ENCODE measurements around the gene ABHD5. TPM values are rescaled to one million over a fixed set of nuclear protein-coding genes. Genes with fewer than 3 reads are reported as not detected.
A peak's percentile ranks its signal among the peaks of the same experiment; 100 is the strongest.
"Not testable (repeated sequence)": the region's sequence is repeated elsewhere in the genome, so short reads cannot be mapped to it uniquely, and the experiment has no call there.

Gene ABHD5
- total RNA-seq, 4 donors from 2014 or later, result 18.6 to 43.7 (median 33.7) TPM

DNA sequence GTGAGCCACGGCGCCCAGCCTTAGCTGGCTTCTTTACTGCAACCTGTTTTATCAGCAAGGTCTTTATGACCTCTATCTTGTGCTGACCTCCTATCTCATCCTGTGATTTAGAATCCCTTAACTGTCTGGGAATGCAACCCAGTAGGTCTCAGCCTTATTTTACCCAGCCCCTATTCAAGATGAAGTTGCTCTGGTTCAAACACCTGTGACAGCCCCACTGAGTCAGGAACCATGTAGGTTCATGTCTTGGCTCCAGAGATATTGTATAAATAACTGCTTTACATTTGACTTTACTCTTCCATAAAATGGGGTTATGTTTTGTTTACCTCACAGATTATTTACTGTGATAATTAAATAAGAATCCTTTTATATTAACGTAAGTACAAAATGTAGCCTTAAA is 41.8 kb upstream of the ABHD5 start:
- intact Hi-C loops (cut with DNase I; ENCODE audit: low total_unique reads) (no loop called here), in situ Hi-C loops (cut with MboI; ENCODE audit: low sequenced_read_pairs in 4 of 4) (no loop called here)
- no peaks in the 10 kb centered on the region for H3K9me3 ChIP-seq
- H3K4me3 ChIP-seq, result no peak overlapping the region
- H3K36me3 ChIP-seq, result no peaks in the 10 kb centered on the region
- H3K27me3 ChIP-seq, result no peaks in the 10 kb centered on the region
- no peak for TF ChIP-seq POLR2A (IDR thresholded peaks at IDR 0.05)
- no peak for TF ChIP-seq CTCF (IDR thresholded peaks at IDR 0.05 in 4 of 5, conservative IDR thresholded peaks at IDR 0.05 in 1 of 5)
- DNase-seq (no peak), ATAC-seq (no peak)
- no peak overlapping the region for H3K27ac ChIP-seq
- no peaks in the 10 kb centered on the region for H3K4me1 ChIP-seq

- Histone ChIP-seq H3K4me3 (peak overlapping the region; percentile 8 to 54 (median 28)), H3K36me3 (no peaks in the 10 kb centered on the region), H3K27ac (no peak overlapping the region), H3K4me1 (no peaks in the 10 kb centered on the region), H3K27me3 (no peaks in the 10 kb centered on the region), H3K9me3 (no peaks in the 10 kb centered on the region)
- TF ChIP-seq CTCF (IDR thresholded peaks at IDR 0.05 in 4 of 5, conservative IDR thresholded peaks at IDR 0.05 in 1 of 5), result no peak
- TF ChIP-seq POLR2A (IDR thresholded peaks at IDR 0.05), result no peak
- in situ Hi-C loops (cut with MboI; ENCODE audit: low sequenced_read_pairs in 4 of 4) (no loop called here), intact Hi-C loops (cut with DNase I; ENCODE audit: low total_unique reads) (no loop called here)
- DNase-seq (no peak), ATAC-seq (no peak)
Observed at GRCh38 chr3:43649365-43649968, 41.3 kb upstream of the ABHD5 start.

DNA sequence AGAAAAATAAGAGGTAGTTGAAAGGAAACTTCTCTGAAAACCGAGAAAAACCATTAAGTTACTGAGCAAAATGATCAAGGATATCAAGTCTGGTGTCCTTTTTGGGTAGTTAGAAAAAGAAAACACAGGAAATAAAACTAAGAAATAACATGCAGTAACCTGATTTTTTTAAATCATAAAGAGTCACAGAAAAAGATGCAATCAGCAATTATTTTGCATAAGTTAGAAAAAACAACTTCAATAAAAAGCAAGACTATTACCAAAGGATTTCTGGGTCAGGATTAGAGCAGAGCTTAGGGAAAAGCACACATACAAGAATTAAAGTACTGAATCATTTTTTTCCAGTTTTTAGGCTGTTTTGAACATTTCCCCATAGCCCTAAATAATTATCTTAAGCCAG is 40.4 kb upstream of the ABHD5 start:
- intact Hi-C loops (cut with DNase I; ENCODE audit: low total_unique reads) (no loop called here), in situ Hi-C loops (cut with MboI; ENCODE audit: low sequenced_read_pairs in 4 of 4) (no loop called here)
- DNase-seq, result no peak
- Histone ChIP-seq H3K27me3 (no peaks in the 10 kb centered on the region), H3K27ac (no peak overlapping the region), H3K4me1 (no peaks in the 10 kb centered on the region), H3K4me3 (no peak overlapping the region), H3K9me3 (no peaks in the 10 kb centered on the region), H3K36me3 (no peaks in the 10 kb centered on the region)
- TF ChIP-seq CTCF (IDR thresholded peaks at IDR 0.05 in 4 of 5, conservative IDR thresholded peaks at IDR 0.05 in 1 of 5) (no peak), POLR2A (IDR thresholded peaks at IDR 0.05) (no peak)
- ATAC-seq, result no peak

DNA sequence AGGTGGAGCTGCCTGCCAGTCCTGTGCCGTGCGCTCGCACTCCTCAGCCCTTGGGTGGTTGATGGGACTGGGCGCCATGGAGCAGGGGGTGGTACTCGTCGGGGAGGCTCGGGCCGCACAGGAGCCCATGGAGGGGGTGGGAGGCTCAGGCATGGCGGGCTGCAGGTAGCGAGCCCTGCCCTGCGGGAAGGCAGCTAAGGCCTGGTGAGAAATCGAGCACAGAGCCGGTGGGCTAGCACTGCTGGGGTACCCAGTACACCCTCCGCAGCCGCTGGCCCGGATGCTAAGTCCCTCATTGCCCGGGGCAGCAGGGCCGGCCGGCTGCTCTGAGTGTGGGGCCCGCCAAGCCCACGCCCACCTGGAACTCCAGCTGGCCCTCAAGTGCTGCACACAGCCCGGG is 34.3 kb upstream of the ABHD5 start:
- H3K4me1 ChIP-seq; H3K36me3 ChIP-seq; H3K27me3 ChIP-seq; H3K9me3 ChIP-seq; ATAC-seq; H3K4me3 ChIP-seq; H3K27ac ChIP-seq; DNase-seq; intact Hi-C loops (cut with DNase I; ENCODE audit: low total_unique reads); in situ Hi-C loops (cut with MboI; ENCODE audit: low sequenced_read_pairs in 4 of 4): not testable (repeated sequence)

- Histone ChIP-seq H3K27me3 (no peaks in the 10 kb centered on the region), H3K4me1 (no peaks in the 10 kb centered on the region), H3K27ac (no peak overlapping the region), H3K4me3 (no peak overlapping the region), H3K36me3 (no peaks in the 10 kb centered on the region), H3K9me3 (no peaks in the 10 kb centered on the region)
- intact Hi-C loops (cut with DNase I; ENCODE audit: low total_unique reads), result no loop called here
- TF ChIP-seq CTCF (IDR thresholded peaks at IDR 0.05 in 4 of 5, conservative IDR thresholded peaks at IDR 0.05 in 1 of 5) (no peak), POLR2A (IDR thresholded peaks at IDR 0.05) (no peak)
- no peak for ATAC-seq
- in situ Hi-C loops (cut with MboI; ENCODE audit: low sequenced_read_pairs in 4 of 4), result no loop called here
- DNase-seq, result no peak
Observed at GRCh38 chr3:43659250-43659880, 31.4 kb upstream of the ABHD5 start.

DNA sequence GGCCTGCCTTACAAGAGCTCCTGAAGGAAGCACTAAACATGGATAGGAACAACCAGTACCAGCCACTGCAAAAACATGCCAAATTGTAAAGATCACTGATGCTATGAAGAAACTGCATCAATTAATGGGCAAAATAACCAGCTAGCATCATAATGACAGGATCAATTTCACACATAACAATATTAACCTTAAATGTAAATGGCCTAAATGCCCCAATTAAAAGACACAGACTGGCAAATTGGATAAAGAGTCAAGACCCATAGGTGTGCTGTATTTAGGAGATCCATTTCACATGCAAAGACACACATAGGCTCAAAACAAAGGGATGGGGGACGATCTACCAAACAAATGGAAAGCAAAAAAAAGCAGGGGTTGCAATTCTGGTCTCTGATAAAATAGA is 29.4 kb upstream of the ABHD5 start:
- H3K4me1 ChIP-seq; H3K27me3 ChIP-seq; H3K27ac ChIP-seq; DNase-seq; H3K9me3 ChIP-seq; ATAC-seq; intact Hi-C loops (cut with DNase I; ENCODE audit: low total_unique reads); H3K4me3 ChIP-seq; in situ Hi-C loops (cut with MboI; ENCODE audit: low sequenced_read_pairs in 4 of 4); H3K36me3 ChIP-seq: not testable (repeated sequence)

- in situ Hi-C loops (cut with MboI; ENCODE audit: low sequenced_read_pairs in 4 of 4); H3K36me3 ChIP-seq; DNase-seq; H3K4me1 ChIP-seq; intact Hi-C loops (cut with DNase I; ENCODE audit: low total_unique reads); H3K9me3 ChIP-seq; H3K27me3 ChIP-seq; H3K4me3 ChIP-seq; ATAC-seq; H3K27ac ChIP-seq: not testable (repeated sequence)
Observed at GRCh38 chr3:43665011-43665410, 25.7 kb upstream of the ABHD5 start.
